Mucosa of descending colon (tissue), 3 donors: ENCODE measurements around the gene CSNK1E. TPM values are rescaled to one million over a fixed set of nuclear protein-coding genes. Genes with fewer than 3 reads are reported as not detected.
"Not testable (repeated sequence)": the region's sequence is repeated elsewhere in the genome, so short reads cannot be mapped to it uniquely, and the experiment has no call there.

ENCODE experiments used
- ATAC-seq: fragments of 200-7000 bp; cut with Tn5 transposase; one replicate; pipeline ENCODE4 v1.9.1; 2020; ENCODE audit warnings: mild to moderate bottlenecking, moderate library complexity
- DNase-seq, 3 donors: peaks; one replicate each; pipeline ENCODE4 v3.0.0-alpha.2; 2020
- H3K36me3 ChIP-seq: fragments of 200-600 bp; one replicate; pipeline ENCODE4 v1.8.0; 2021; ENCODE audit warnings: low read depth, mild to moderate bottlenecking
- H3K4me1 ChIP-seq: fragments of 200-600 bp; one replicate; pipeline ENCODE4 v1.8.0; 2021; ENCODE audit warnings: low read depth, mild to moderate bottlenecking
- H3K4me3 ChIP-seq: fragments of 200-600 bp; one replicate; pipeline ENCODE4 v1.8.0; 2021; ENCODE audit warnings: mild to moderate bottlenecking
- H3K9me3 ChIP-seq: fragments of 200-600 bp; one replicate; pipeline ENCODE4 v1.8.0; 2021; ENCODE audit warnings: mild to moderate bottlenecking
- intact Hi-C, 2 donors: fragments of 100-400 bp; cut with DNase I in 1 of 2; cut with micrococcal nuclease in 1 of 2; formaldehyde crosslinking; loops; one replicate each; pipeline versions ENCODE4 v1.11.0 to v1.11.1; 2022; cut with DNase I, micrococcal nuclease
- long read RNA-seq, 2 donors: library from polyadenylated mRNA; unstranded; transcript quantifications; one replicate each; pipeline ENCODE4 v2.0.0, GENCODE V29; 2019 to 2021
- total RNA-seq, 3 donors: library from RNA; stranded (reverse); fragmentation: NEBNext Ultra II Directional in 2 of 3; extraction: Animal tissue kit (Norgen Biotek cat#: 25700) in 2 of 3; gene quantifications; one replicate each; pipeline versions ENCODE4 v1.2.1 to v1.2.4, GENCODE V29; 2021 to 2023
- TF ChIP-seq, protein P1 (sequence below): fragments of 200-600 bp; IDR thresholded peaks from one replicate; pipeline ENCODE4 v1.8.0; 2022; ENCODE audit warnings: antibody characterized with exemption, mild to moderate bottlenecking
- donor health status: DM: no; HTN: no; CAD: no; lungs with moderate emphysema.
- donor health status: DM: no; HTN: no; CAD: no.
- donor health status: DM: no; HTN: yes; CAD: no.

The CSNK1E gene
- total RNA-seq, result 100 to 1,000 TPM in 1 of 3 donors, 10 to 100 TPM in 2; 87.8 to 100 (median 89.8) TPM
- long read RNA-seq, donor 1, transcript CSNK1E-203 (11 exons, 2,791 nt), result major isoform, 32 of 93 reads
- long read RNA-seq, donor 1, partial matches to known transcripts, result 20 of 93 reads
- long read RNA-seq, donor 1, other reads (novel, unspliced or antisense), result 36 of 93 reads
- long read RNA-seq, donor 2, partial matches to known transcripts, result 2 of 3 reads
- long read RNA-seq, donor 2, other reads (novel, unspliced or antisense), result 1 of 3 reads

DNA sequence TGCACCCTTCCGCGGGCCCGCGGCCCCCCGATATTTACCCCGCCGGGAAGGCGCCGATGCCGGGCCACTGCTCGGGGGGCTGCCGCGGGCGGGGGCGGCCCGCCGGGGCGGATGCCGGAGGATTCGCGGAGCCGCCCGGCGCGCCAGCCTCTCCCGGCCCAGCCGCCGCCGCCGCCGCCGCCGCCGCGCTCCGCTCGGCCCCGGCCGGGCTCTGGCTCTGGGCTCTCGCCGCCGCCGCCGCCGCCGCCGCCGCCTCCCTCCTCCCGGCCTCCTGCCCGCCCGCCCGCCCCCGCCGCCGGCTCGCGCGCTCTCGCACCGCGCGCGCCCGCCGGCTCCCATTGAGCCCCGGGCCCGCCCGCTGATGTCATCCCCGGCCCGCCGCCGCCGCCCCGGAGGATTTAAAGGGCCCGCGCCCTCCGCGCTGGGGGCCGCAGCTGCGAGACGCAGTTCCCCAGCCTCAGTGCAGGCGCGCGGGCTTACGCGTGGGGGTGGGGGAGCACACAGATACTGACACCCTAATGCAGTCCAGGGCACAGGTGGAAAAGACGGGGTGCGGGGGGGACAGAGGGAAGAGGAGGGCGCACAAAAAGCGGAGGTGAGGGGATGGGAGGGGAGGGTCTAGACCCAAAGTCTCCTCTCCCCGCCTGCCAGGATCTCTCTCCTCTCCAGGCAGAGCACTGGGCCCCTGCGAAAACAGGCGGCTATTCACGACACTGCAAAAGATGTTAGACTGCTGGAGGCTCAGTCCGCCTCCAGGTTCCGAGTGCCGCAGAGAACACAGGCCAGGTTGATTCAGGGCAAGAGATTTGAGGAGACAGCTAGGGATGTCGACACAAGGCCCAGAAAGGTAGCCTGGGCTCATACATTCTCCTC lies at the start of gene CSNK1E:
Gene CSNK1E, minus strand, starts transcription at position 312 of the 873 bp plus-strand sequence. CDS start 3,276 bp downstream, outside the sequence.
- Histone ChIP-seq H3K9me3 (no peaks in the 10 kb centered on the region), H3K36me3 (no peaks in the 10 kb centered on the region), H3K4me1 (peaks cover 20% of the 10 kb centered on the region), H3K4me3 (peak within 1 kb of the TSS; percentile 40)
- DNase-seq, result peak; percentile 82 to 88 (median 87)
- ATAC-seq, result peak; percentile 76
- intact Hi-C loops, result no loop called here
- TF ChIP-seq, protein P1, sequence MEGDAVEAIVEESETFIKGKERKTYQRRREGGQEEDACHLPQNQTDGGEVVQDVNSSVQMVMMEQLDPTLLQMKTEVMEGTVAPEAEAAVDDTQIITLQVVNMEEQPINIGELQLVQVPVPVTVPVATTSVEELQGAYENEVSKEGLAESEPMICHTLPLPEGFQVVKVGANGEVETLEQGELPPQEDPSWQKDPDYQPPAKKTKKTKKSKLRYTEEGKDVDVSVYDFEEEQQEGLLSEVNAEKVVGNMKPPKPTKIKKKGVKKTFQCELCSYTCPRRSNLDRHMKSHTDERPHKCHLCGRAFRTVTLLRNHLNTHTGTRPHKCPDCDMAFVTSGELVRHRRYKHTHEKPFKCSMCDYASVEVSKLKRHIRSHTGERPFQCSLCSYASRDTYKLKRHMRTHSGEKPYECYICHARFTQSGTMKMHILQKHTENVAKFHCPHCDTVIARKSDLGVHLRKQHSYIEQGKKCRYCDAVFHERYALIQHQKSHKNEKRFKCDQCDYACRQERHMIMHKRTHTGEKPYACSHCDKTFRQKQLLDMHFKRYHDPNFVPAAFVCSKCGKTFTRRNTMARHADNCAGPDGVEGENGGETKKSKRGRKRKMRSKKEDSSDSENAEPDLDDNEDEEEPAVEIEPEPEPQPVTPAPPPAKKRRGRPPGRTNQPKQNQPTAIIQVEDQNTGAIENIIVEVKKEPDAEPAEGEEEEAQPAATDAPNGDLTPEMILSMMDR, result no peak

DNA sequence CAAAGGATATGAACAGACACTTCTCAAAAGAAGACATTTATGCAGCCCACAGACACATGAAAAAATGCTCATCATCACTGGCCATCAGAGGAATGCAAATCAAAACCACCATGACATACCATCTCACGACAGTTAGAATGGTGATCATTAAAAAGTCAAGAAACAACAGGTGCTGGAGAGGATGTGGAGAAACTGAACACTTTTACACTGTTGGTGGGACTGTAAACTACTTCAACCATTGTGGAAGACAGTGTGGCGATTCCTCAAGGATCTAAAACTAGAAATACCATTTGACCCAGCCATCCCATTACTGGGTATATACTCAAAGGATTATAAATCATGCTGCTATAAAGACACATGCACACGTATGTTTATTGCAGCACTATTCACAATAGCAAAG lies 48.6 kb upstream of the CSNK1E start:
- intact Hi-C loops, H3K4me1 ChIP-seq, H3K4me3 ChIP-seq, ATAC-seq, H3K9me3 ChIP-seq, H3K36me3 ChIP-seq, DNase-seq: not testable (repeated sequence)

DNA sequence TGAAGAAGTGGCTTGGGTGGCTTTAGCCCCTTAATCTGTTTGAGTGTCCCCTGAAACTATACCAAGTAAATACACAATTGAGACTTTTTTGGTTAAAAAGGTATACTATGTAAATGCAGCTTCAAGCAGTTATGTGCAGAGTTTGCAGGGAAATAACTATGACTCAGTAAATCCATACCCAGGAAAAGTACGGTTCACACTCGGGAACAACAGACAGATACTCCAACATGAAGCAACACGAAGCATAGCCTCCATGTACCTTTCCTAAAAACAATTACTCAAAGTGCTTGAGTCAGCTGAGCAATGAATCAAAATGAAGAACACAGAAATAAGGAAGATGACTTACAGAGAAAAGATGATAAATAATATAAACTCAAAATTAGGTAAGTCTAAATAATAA lies 47.9 kb upstream of the CSNK1E start:
- H3K36me3 ChIP-seq, intact Hi-C loops, H3K9me3 ChIP-seq, H3K4me1 ChIP-seq, ATAC-seq, H3K4me3 ChIP-seq, DNase-seq: not testable (repeated sequence)

DNA sequence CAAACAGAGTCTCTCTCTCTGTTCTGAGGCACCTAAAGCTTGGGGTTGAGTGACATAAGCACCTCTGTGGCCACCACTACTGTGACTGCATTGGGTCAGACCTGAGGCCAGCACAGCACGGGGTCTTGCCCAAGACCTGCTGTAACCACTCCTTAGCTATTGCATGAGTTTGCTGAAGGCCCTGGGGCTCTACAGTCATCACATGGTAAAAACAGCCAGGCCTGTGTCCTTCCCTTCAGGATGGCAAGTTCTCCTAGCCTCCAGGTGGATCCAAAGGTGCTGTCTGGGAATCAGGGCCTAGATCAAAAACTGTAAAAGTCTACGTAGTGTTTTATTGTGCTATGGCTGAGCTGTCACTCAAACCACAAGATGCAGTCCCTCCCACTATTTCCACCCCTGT lies 43.3 kb upstream of the CSNK1E start:
- H3K4me3 ChIP-seq, DNase-seq, H3K9me3 ChIP-seq, intact Hi-C loops, H3K36me3 ChIP-seq, H3K4me1 ChIP-seq, ATAC-seq: not testable (repeated sequence)

DNA sequence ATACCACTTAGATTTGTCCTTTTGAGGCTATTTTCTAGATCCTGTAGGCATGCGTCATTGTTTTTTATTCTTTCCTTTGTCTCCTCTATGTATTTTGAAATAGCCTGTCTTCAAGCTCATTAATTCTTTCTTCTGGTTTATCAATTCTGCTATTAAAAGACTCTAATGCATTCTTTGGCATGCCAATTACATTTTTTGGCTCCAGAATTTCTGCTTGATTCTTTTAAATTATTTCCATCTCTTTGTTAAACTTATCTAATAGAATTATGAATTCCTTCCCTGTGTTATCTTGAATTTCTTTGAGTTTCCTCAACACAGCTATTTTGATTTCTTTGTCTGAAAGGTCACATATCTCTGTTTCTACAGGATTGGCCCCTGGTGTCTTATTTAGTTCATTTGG lies 42.6 kb upstream of the CSNK1E start:
- not testable (repeated sequence) for H3K4me1 ChIP-seq
- intact Hi-C loops, result loop anchor here in 1 of 2 donors (10.0 kb wide), 1 partner anchor 245 kb away; the partner anchor contains the start of gene BAIAP2L2

DNA sequence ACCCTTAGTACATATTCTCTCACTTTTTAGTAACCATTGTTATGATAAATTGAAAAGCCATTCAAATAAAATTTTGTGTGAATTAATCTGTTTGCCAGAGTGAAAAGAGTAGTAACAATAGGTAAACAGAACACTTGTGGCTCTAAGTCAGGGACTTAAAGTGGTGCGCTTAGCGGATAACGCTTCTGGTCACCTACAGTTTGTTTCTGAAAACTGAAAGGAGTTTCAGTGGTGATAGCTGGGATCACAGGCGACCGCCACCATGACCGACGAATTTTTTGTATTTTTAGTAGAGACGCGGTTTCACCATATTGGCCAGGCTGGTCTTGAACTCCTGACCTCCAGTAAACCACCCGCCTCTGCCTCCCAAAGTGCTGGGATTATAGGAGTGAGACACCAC lies 40.7 kb upstream of the CSNK1E start:
- not testable (repeated sequence) for H3K9me3 ChIP-seq, ATAC-seq, H3K4me3 ChIP-seq, H3K36me3 ChIP-seq, H3K4me1 ChIP-seq
- DNase-seq, result peak in 1 of 3 donors; percentile 5
- intact Hi-C loops, result loop anchor here in 1 of 2 donors (10.0 kb wide), 1 partner anchor 243 kb away; the partner anchor contains the start of gene BAIAP2L2

More for the DNA sequence above, 42.6 kb upstream of the CSNK1E start:
- not testable (repeated sequence) for H3K4me3 ChIP-seq, H3K36me3 ChIP-seq, H3K9me3 ChIP-seq, ATAC-seq, DNase-seq

DNA sequence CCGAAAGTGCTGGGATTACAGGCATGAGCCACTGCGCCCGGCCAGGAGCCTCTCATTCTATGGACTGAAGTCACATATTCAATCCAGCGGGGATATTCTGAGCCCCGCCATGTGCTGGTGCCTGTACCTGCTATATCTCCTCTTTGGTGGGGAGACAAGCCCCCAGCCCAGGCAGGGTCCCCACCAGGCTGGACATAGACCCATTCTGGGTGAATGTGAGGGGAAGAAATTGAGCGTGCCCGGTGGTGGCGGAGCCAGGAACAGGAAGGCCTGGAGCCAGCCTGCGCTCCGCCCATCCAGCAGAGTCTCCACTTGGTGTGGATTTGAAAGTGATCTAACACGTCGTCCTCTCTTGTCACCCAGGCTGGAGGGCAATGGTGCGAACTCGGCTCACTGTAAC lies 38.0 kb upstream of the CSNK1E start:
- ATAC-seq, result no peak
- TF ChIP-seq, protein P1, result no peak
- Histone ChIP-seq H3K4me1 (peaks cover 5% of the 10 kb centered on the region), H3K36me3 (no peaks in the 10 kb centered on the region), H3K9me3 (no peaks in the 10 kb centered on the region), H3K4me3 (no peak overlapping the region)
- intact Hi-C loops, result loop anchor here in 1 of 2 donors (10.0 kb wide), 1 partner anchor 240 kb away; the partner anchor contains the start of gene BAIAP2L2
- peak in 2 of 3 donors; percentile 8 to 20 for DNase-seq

DNA sequence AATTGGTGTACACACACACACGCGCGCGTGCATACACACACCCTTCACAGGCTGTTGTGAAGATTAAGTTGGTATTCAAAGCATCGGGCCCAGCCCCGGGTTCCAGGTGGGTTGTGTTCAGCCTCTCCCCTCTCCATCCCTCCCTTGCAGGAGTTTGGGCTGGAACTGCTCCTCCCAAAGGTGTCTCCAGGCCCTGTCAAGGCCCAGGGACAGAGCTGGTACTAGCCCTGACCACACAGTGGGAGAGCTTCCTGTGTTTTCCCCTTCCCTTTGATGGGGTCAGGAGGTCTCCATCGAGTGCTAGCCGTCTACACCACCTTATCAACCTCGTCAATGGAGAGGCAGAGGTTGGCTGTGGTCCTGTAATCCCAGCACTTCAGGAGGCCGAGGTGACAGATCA lies 36.5 kb upstream of the CSNK1E start:
- peaks cover 5% of the 10 kb centered on the region for H3K4me1 ChIP-seq
- no peak overlapping the region for H3K4me3 ChIP-seq
- TF ChIP-seq, protein P1, result no peak
- peak; percentile 14 for ATAC-seq
- no peaks in the 10 kb centered on the region for H3K36me3 ChIP-seq
- H3K9me3 ChIP-seq, result no peaks in the 10 kb centered on the region
- intact Hi-C loops, result loop anchor here in 1 of 2 donors (10.0 kb wide), 1 partner anchor 239 kb away; the partner anchor contains the start of gene BAIAP2L2
- DNase-seq, result no peak
